NCI-H2107 treated with DMSO at 0.1 percent for 48 hours (cell line): Measurements from ENCODE around the gene MYH6.
"Not testable (repeated sequence)": the region's sequence is repeated elsewhere in the genome, so short reads cannot be mapped to it uniquely, and the experiment has no call there.

ENCODE experiments used
- DNase-seq: peaks from one replicate; lab custom pipeline; 2025; ENCODE audit not compliant: unreplicated experiment; lab: John Stamatoyannopoulos, UW

MYH6 gene

GRCh38 chr14:23436327-23437132 is 28.5 kb upstream of the MYH6 start:
- DNase-seq, result peak; percentile 32

GRCh38 chr14:23435543-23436326 is 27.7 kb upstream of the MYH6 start, which contains the start of gene MYH7:
TSS of gene MYH7 (minus strand) at chr14:23435660. CDS start at chr14:23433732, 1,928 bp downstream.
- no peak for DNase-seq

GRCh38 chr14:23434488-23435222 is 26.6 kb upstream of the MYH6 start:
- DNase-seq, result no peak

GRCh38 chr14:23433457-23433856 is 25.4 kb upstream of the MYH6 start:
- no peak for DNase-seq

- DNase-seq, result no peak
These were observed 24.9 kb upstream of the MYH6 start for GRCh38 chr14:23432946-23433345.

GRCh38 chr14:23432102-23432925 is 24.2 kb upstream of the MYH6 start:
- DNase-seq, result no peak

GRCh38 chr14:23431486-23431885 is 23.4 kb upstream of the MYH6 start:
- no peak for DNase-seq

GRCh38 chr14:23430723-23431085 is 22.6 kb upstream of the MYH6 start:
- DNase-seq, result no peak

- no peak for DNase-seq
These were observed 22.1 kb upstream of the MYH6 start for GRCh38 chr14:23430016-23430722.

- DNase-seq, result no peak
These were observed 20.8 kb upstream of the MYH6 start for GRCh38 chr14:23428686-23429495.

GRCh38 chr14:23425798-23426197 is 17.7 kb upstream of the MYH6 start:
- DNase-seq, result not testable (repeated sequence)

- DNase-seq, result no peak
These were observed 17.1 kb upstream of the MYH6 start for GRCh38 chr14:23425169-23425568.

GRCh38 chr14:23423657-23424056 is 15.6 kb upstream of the MYH6 start:
- DNase-seq, result no peak

GRCh38 chr14:23421594-23421993 is 13.5 kb upstream of the MYH6 start:
- no peak for DNase-seq

GRCh38 chr14:23419646-23420045 is 11.6 kb upstream of the MYH6 start:
- DNase-seq, result not testable (repeated sequence)

- no peak for DNase-seq
These were observed 9.9 kb upstream of the MYH6 start for GRCh38 chr14:23418021-23418420.

GRCh38 chr14:23417269-23417668 is 9.2 kb upstream of the MYH6 start:
- DNase-seq, result not testable (repeated sequence)

GRCh38 chr14:23416801-23417200 is 8.7 kb upstream of the MYH6 start:
- DNase-seq, result no peak
